ENCODE data around the gene AQP10.
A peak's percentile ranks its signal among the peaks of the same experiment; 100 is the strongest.

DNA sequence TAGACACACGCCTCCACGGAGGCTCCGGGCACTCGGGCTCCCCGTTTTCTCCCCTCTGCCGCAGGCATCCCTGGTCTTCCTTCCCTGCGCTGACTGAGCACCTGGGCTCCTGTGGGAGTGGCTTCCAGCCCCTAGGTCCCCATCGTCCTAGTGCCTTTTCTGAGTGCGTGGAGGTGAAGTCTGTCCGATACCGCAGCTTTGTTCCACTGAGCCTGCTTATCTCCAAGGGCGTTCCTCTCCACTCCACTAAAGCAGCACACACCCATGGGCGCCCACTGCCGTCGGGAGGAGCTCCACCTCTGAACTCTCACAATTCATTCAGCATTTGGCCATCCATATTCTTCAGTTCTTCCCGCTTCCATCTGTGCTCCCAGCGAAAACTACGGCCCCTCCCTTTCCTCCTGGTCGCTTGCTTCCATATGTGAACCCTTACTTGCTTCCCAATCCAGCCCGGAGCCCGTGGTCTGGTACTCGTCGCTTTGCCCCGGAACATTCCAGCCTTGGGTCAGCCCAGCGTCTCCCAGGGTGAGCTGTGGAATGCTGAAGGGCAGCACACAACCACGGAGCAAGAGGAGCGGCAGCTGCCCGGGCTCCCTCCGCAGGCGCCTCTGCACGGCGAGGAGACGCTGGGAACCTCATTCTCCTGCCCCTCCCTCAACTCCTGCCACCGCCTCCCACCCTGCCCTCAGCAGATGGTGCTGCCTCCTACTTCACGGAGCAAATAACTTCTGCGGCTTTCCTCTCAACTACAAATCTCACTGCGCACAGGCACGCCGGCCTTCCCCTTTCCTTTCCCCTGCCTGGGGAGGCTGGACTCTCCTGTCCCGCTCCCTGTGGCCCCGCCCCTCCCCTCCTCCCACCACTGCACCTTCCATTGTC is 31.9 kb downstream of the AQP10 start:
- TF ChIP-seq, protein P1, sequence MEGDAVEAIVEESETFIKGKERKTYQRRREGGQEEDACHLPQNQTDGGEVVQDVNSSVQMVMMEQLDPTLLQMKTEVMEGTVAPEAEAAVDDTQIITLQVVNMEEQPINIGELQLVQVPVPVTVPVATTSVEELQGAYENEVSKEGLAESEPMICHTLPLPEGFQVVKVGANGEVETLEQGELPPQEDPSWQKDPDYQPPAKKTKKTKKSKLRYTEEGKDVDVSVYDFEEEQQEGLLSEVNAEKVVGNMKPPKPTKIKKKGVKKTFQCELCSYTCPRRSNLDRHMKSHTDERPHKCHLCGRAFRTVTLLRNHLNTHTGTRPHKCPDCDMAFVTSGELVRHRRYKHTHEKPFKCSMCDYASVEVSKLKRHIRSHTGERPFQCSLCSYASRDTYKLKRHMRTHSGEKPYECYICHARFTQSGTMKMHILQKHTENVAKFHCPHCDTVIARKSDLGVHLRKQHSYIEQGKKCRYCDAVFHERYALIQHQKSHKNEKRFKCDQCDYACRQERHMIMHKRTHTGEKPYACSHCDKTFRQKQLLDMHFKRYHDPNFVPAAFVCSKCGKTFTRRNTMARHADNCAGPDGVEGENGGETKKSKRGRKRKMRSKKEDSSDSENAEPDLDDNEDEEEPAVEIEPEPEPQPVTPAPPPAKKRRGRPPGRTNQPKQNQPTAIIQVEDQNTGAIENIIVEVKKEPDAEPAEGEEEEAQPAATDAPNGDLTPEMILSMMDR (IDR thresholded peaks at IDR 0.05), result peak in 1 of 3 experiments; percentile 2
- TF ChIP-seq POLR2A (IDR thresholded peaks at IDR 0.05; ENCODE audit: low read depth) (no peak), EP300 (IDR thresholded peaks at IDR 0.05) (no peak), POLR2AphosphoS5 (IDR thresholded peaks at IDR 0.05) (peak in 1 of 2 donors; percentile 43)

All from esophagus muscularis mucosa (tissue), 4 donors.